Endothelial cell of umbilical vein (primary cell): Measurements from ENCODE around the gene CTNNA2. TPM values are rescaled to one million over a fixed set of nuclear protein-coding genes. Genes with fewer than 3 reads are reported as not detected.

ENCODE experiments used
- BruUV-seq: library from RNA; stranded (reverse); fragments of 400-500 nt; replicated peaks from 2 replicates; lab custom pipeline; 2021; lab: Mats Ljungman, UMichigan
- CTCF ChIA-PET: fragments of 300-600, 350-600 bp; sonication (Branson Sonifier 250); formaldehyde crosslinking; loops from one replicate; lab custom pipeline; 2021; ENCODE audit warnings: antibody characterized with exemption, inconsistent platforms; lab: Charles Lee
- POLR2A ChIA-PET: fragments of 300-600, 350-600 bp; sonication (Branson Sonifier 250); formaldehyde crosslinking; loops from one replicate; lab custom pipeline; 2021; ENCODE audit warnings: antibody characterized with exemption, inconsistent platforms; lab: Charles Lee
- DNase-seq: peaks from one replicate; pipeline ENCODE4 v3.0.0-alpha.2; 2011; ENCODE audit warnings: low read depth, low spot score
- FAIRE-seq: peaks from 2 replicates; lab custom pipeline; 2011; peaks lifted over from hg19 to GRCh38; lab: Jason Lieb, UNC
- H2AFZ ChIP-seq: 2 replicates; pipeline ENCODE4 v1.6.0; 2012; ENCODE audit warnings: low read depth, low read length, control low read depth, inconsistent platforms
- H3K27ac ChIP-seq: 2 replicates; pipeline ENCODE4 v1.5.1; 2011; ENCODE audit warnings: low read depth, mild to moderate bottlenecking, control low read depth, low read length, moderate library complexity; ENCODE audit not compliant: insufficient read depth
- H3K27me3 ChIP-seq, 2 experiments: 2 replicates each; pipeline versions ENCODE4 v1.6.0 to v1.6.1; 2011; ENCODE audit warnings: low read length in 2 of 2, mixed read lengths in 1 of 2; ENCODE audit not compliant: control insufficient read depth in 2 of 2, insufficient read depth in 2 of 2
- H3K36me3 ChIP-seq, 2 experiments: 2 replicates in 1 of 2; 3 replicates in 1 of 2; pipeline ENCODE4 v1.5.1; 2011; ENCODE audit warnings: low read length in 2 of 2, mild to moderate bottlenecking in 1 of 2, moderate library complexity in 1 of 2; ENCODE audit not compliant: control insufficient read depth in 2 of 2, insufficient read depth in 2 of 2; ENCODE audit errors: extremely low read depth in 1 of 2
- H3K4me1 ChIP-seq: 3 replicates; pipeline ENCODE4 v1.5.1; 2011; ENCODE audit warnings: mild to moderate bottlenecking, low read length; ENCODE audit not compliant: control insufficient read depth, insufficient read depth; ENCODE audit errors: extremely low read depth
- H3K4me2 ChIP-seq: 2 replicates; pipeline ENCODE4 v1.6.1; 2011; ENCODE audit warnings: low read length, control low read depth, mixed read lengths; ENCODE audit not compliant: insufficient read depth
- H3K4me3 ChIP-seq, 3 experiments: fragments of 200-600 bp in 1 of 3; sonication (generic), shearing (Covaris generic) in 1 of 3; replicated peaks in 1 of 3; 2 replicates each; pipeline ENCODE4 v1.5.1; 2011 to 2016; ENCODE audit warnings: control low read depth in 3 of 3, low read length in 3 of 3, mild to moderate bottlenecking in 2 of 3, inconsistent platforms in 1 of 3, low read depth in 1 of 3, moderate library complexity in 1 of 3; ENCODE audit not compliant: insufficient read depth in 1 of 3
- H3K79me2 ChIP-seq: 2 replicates; pipeline ENCODE4 v1.6.0; 2012; ENCODE audit warnings: low read length, inconsistent platforms; ENCODE audit not compliant: control insufficient read depth, insufficient read depth
- H3K9ac ChIP-seq: replicated peaks from 2 replicates; pipeline ENCODE3; 2011; ENCODE audit warnings: low read length, control low read depth; ENCODE audit not compliant: insufficient read depth; ENCODE audit errors: extremely low read depth
- H3K9me1 ChIP-seq: replicated peaks from 3 replicates; pipeline ENCODE4 v1.6.0; 2011; ENCODE audit warnings: mild to moderate bottlenecking, low read length; ENCODE audit not compliant: control insufficient read depth, insufficient read depth; ENCODE audit errors: extremely low read depth
- H3K9me3 ChIP-seq: replicated peaks from 2 replicates; pipeline ENCODE4 v1.5.1; 2012; ENCODE audit warnings: low read length, inconsistent platforms; ENCODE audit not compliant: control insufficient read depth, insufficient read depth
- H4K20me1 ChIP-seq: replicated peaks from 2 replicates; pipeline ENCODE3; 2011; ENCODE audit warnings: mild to moderate bottlenecking, low read length; ENCODE audit not compliant: control insufficient read depth, insufficient read depth; ENCODE audit errors: extremely low read depth
- CTCF ChIP-seq, 2 donors: IDR thresholded peaks; 1 replicate in 1 of 2; 2 replicates in 1 of 2; pipeline ENCODE4 v1.5.1; 2011; ENCODE audit warnings: low read length in 2 of 2, mild to moderate bottlenecking in 2 of 2, moderate library complexity in 2 of 2, control low read depth in 1 of 2, inconsistent platforms in 1 of 2, low read depth in 1 of 2; ENCODE audit not compliant: insufficient read depth in 1 of 2; ENCODE audit errors: extremely low read depth in 1 of 2
- EZH2 ChIP-seq: IDR thresholded peaks from 2 replicates; pipeline ENCODE4 v1.6.1; 2012; ENCODE audit warnings: borderline replicate concordance, low read depth, mild to moderate bottlenecking, moderate library complexity, low read length, inconsistent platforms; ENCODE audit not compliant: severe bottlenecking
- FOS ChIP-seq: IDR thresholded peaks from 2 replicates; pipeline ENCODE4 v1.6.1; 2011; ENCODE audit warnings: mild to moderate bottlenecking, low read length, moderate library complexity, borderline replicate concordance; ENCODE audit not compliant: insufficient read depth
- GATA2 ChIP-seq: IDR thresholded peaks from 2 replicates; pipeline ENCODE4 v1.7.0; 2011; ENCODE audit warnings: low read depth, mild to moderate bottlenecking, moderate library complexity, mixed read lengths, low read length; ENCODE audit not compliant: insufficient read length, insufficient read depth
- JUN ChIP-seq: IDR thresholded peaks from 2 replicates; pipeline ENCODE4 v1.6.1; 2011; ENCODE audit warnings: borderline replicate concordance, low read depth; ENCODE audit not compliant: insufficient read length, insufficient read depth
- MYC ChIP-seq: IDR thresholded peaks from one replicate; pipeline ENCODE4 v1.6.1; 2011; ENCODE audit warnings: mild to moderate bottlenecking, low read depth, low read length
- POLR2A ChIP-seq: IDR thresholded peaks from 2 replicates; pipeline ENCODE4 v1.6.1; 2012; ENCODE audit warnings: low read depth, mild to moderate bottlenecking, control low read depth, low read length
- POLR2AphosphoS5 ChIP-seq: IDR thresholded peaks from 2 replicates; pipeline ENCODE4 v1.6.1; 2012; ENCODE audit warnings: low read depth, mild to moderate bottlenecking, control low read depth, low read length, moderate library complexity; ENCODE audit not compliant: insufficient read depth
- dilution Hi-C: fragments of 300-500 bp; cut with MboI; formaldehyde crosslinking; loops from one replicate; pipeline ENCODE4 v1.15.0; 2019; ENCODE audit warnings: low sequenced_read_pairs; ENCODE audit not compliant: extremely low pct_ligation_motif_present
- intact Hi-C: fragments of 100-400 bp; cut with micrococcal nuclease; formaldehyde crosslinking; loops from one replicate; pipeline ENCODE4 v1.10.0; 2022
- polyA plus RNA-seq, 4 experiments: library from polyadenylated mRNA; depleted of rRNA in 3 of 4; stranded (reverse) in 3 of 4; unstranded in 1 of 4; fragments of >200 nt; gene quantifications; 2 replicates each; pipeline versions ENCODE4 v1.2.1 to v1.2.3, GENCODE V29; 2011 to 2012; ENCODE audit warnings: missing spikeins in 1 of 4
- total RNA-seq: library from RNA; stranded (reverse); gene quantifications from 2 replicates; pipeline ENCODE4 v1.2.3, GENCODE V29; 2021
- TF ChIP-seq, protein P1 (sequence below): IDR thresholded peaks from 2 replicates; pipeline ENCODE4 v1.6.1; 2011; ENCODE audit not compliant: insufficient read depth, insufficient read length

The CTNNA2 gene
- total and polyA plus RNA-seq, 2 donors (not counting 3 experiments of a cell fraction or from before 2014, with no cell fraction given): not detected

DNA sequence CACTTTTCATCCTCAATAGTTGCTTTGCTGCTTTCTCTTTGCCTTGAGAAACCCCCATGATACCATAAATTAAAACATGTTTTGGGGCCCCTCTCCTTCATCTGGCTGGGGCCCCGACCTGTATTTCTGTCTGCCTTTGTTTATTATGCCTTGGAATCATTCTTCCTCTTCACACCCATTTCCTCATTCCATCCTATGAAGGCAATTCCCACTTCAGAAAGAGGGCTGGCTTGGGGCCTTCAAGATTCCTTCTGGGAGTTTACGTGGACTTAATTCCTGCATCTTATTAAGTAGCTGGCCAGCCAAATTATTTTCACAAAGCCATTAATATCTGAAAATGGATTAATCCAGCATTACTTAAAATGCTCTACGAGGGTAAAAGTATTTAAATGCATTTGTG is 798.5 kb downstream of the CTNNA2 start:
- H2AFZ ChIP-seq: no peak overlapping the region
- H3K9ac ChIP-seq: no peak overlapping the region
- intact Hi-C loops: no loop called here
- H4K20me1 ChIP-seq: no peaks in the 10 kb centered on the region
- FAIRE-seq (no peak), DNase-seq (no peak)
- no peaks in the 10 kb centered on the region for H3K27me3 ChIP-seq
- TF ChIP-seq MYC (no peak), GATA2 (no peak), POLR2A (no peak), JUN (no peak), FOS (no peak), POLR2AphosphoS5 (no peak), EZH2 (no peak), CTCF (IDR thresholded peaks at IDR 0.05; ENCODE audit: extremely low read depth in 1 of 2, insufficient read depth in 1 of 2, low read depth in 1 of 2, low read length in 2 of 2) (no peak)
- TF ChIP-seq, protein P1, sequence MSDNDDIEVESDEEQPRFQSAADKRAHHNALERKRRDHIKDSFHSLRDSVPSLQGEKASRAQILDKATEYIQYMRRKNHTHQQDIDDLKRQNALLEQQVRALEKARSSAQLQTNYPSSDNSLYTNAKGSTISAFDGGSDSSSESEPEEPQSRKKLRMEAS: no peak
- H3K9me1 ChIP-seq: no peaks in the 10 kb centered on the region
- BruUV-seq: no TSS peak
- H3K36me3 ChIP-seq: no peaks in the 10 kb centered on the region
- peaks cover 2% of the 10 kb centered on the region for H3K9me3 ChIP-seq
- no peaks in the 10 kb centered on the region for H3K79me2 ChIP-seq
- H3K27ac ChIP-seq: no peak overlapping the region
- no peak overlapping the region for H3K4me3 ChIP-seq
- POLR2A ChIA-PET: no interaction called here
- dilution Hi-C loops: no loop called here
- CTCF ChIA-PET: no interaction called here
- no peaks in the 10 kb centered on the region for H3K4me1 ChIP-seq
- no peak overlapping the region for H3K4me2 ChIP-seq
